GM20000 (cell line): ENCODE data around the gene TFAP2A.

ENCODE experiments used
- DNase-seq: peaks from one replicate; pipeline ENCODE4 v3.0.0; 2012; ENCODE audit warnings: low spot score
- TF ChIP-seq, protein P1 (sequence below): IDR thresholded peaks from 2 replicates; pipeline ENCODE4 v1.5.1; 2012; ENCODE audit warnings: mild to moderate bottlenecking, control low read depth; ENCODE audit errors: extremely low read depth, missing control alignments

Gene TFAP2A

DNA sequence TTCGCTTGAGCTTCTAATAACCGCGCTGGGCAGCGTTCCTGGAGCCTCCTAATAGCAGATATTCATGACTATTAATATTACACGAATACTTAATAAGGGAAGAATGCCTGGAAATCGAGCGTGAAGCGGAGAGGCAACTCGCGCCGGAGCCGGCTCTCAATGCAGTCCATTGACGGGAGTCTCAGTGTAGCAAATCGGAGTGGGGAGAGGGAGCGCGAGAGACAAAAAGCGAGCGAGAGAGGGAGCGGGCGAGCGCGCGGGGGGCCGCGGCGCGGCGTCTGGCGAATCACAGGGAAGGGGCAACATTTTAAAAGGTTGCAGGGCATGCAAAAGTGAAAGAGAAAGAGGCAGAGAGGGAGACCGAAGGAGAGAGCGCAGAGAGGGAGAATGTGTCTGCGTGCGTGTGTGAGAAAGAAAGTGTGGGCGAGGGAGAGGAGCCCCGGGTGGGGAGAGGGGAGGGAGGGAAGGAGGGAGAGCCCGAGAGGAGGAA lies 2.9 kb downstream of the TFAP2A start:
- peak; percentile 80 for DNase-seq
- TF ChIP-seq, protein P1, sequence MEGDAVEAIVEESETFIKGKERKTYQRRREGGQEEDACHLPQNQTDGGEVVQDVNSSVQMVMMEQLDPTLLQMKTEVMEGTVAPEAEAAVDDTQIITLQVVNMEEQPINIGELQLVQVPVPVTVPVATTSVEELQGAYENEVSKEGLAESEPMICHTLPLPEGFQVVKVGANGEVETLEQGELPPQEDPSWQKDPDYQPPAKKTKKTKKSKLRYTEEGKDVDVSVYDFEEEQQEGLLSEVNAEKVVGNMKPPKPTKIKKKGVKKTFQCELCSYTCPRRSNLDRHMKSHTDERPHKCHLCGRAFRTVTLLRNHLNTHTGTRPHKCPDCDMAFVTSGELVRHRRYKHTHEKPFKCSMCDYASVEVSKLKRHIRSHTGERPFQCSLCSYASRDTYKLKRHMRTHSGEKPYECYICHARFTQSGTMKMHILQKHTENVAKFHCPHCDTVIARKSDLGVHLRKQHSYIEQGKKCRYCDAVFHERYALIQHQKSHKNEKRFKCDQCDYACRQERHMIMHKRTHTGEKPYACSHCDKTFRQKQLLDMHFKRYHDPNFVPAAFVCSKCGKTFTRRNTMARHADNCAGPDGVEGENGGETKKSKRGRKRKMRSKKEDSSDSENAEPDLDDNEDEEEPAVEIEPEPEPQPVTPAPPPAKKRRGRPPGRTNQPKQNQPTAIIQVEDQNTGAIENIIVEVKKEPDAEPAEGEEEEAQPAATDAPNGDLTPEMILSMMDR = no peak

DNA sequence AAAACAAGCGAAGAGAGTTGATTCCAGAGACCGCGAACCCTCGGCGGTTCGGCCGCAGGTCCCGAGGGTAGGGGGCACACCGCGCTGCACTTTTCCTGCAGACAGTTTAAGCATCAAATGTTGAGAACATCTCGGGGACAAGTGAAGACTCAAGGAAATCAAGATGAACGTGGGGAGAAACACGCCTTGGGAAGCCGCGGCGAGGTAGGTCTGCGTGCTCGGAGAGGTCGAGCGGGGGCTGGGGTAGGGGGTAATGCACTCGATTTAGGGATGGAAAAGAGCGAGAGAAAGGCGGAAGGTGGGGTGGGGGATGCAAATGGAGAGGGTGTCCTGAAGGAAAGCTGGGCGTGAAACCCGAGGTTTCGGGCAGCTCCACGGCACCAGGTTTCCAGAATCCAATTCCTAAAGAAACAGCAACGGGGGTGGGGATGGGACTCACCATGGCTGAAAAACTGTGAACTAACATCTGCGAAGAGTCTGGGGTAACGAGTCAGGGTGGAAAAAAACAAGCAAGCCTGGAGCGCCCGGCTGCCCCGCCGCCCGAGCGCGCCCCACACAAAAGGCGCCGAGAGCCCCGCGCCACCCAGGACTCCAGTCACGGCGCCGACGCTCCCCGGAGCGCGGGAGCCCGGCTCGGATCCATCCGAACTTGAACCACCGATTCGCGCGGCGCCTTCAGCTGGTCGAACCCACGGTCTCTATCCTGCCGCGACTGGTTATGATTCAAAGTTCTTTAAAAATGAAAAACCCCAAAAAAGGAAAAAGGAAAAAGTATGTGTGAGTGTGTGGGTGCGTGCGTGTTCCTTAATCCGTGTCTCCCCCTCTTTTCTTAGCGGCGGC lies 3.5 kb downstream of the TFAP2A start:
- TF ChIP-seq, protein P1 = no peak
- DNase-seq = no peak

DNA sequence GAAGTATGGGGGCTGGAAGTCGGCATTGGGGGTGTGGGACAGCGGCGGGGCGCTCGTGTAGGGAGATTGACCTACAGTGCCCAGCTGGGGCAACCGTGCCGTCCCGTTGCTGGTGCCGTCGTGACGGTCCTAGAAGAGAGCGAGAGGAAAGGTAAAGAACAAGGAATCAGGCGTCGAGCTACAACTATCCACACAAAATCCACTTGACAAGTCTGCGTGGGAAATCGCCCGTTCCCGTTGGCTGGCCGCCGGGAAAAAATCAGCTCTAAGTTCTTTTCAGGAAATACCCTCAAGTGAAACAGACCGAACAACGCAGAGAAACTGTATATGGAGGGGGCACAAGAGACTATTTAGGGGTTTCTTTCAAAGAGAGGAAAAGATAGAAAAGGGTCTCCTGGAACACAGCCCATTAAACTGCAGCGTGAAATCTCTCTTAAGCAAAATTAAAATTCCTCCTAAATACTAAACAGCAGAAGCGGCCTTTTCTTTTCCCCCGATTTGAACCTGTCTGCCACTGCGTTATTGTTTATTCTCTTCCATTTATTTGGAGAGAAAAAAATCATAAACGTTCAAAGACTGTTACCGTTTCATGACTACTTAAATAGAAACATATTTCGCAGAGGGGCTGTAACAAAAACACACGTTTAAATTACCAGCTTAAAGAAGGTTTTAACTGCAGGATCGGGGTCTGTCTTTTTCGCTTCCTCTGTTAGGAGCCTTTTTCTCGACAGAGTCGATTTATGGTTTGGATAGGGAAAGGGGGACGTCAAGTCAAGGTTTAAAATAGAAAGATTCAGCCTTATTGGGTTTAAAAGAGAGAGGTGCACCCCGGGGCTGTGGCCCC lies 4.4 kb downstream of the TFAP2A start:
- no peak for DNase-seq
- TF ChIP-seq, protein P1 = no peak

DNA sequence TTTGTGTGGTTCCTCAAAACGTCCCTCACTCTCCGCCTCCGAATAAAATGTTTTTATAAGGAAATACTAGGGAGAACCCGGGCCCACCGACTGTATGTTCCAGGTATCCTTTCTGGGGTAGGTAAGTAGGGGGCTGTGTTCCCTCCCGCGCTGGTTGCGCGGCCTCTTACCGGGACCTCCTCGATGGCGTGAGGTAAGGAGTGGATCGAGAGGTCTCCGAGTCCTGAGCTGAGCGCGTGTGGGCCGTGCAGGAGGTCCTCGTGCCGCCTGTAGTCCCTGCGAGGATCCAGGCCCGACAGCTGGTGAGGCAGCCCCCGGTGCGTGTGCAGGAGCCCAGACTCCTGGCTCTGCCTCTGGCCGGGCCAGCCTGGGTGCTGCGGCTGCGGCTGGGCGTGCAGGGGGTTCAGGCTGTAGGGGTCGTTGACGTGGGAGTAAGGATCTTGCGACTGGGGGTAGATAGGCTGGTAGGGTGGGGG lies 5.1 kb downstream of the TFAP2A start:
- TF ChIP-seq, protein P1 = no peak
- DNase-seq = no peak

DNA sequence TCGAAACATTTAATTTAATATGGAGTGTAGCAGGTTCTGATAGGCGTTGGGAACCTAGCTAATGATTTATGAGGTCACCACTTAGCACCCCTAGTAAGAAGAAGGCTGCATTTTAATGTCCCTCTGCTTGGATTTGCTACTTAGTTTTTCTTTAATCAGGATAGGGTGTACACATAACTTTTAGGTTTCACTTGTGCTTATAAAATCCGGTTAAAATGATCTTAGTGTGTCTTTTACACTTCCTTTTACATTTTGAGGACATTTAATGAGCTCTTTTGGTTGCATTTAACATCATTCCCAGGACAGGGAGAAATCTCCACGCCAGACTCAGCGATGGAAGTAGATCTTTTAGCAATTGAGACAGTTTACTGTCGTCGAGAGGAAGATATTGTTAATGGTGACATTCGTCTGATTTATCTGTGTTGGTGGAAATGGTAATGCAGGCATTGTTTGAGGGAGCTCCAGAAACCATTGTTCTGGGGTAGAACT lies 5.6 kb downstream of the TFAP2A start:
- TF ChIP-seq, protein P1 = no peak
- DNase-seq = no peak

DNA sequence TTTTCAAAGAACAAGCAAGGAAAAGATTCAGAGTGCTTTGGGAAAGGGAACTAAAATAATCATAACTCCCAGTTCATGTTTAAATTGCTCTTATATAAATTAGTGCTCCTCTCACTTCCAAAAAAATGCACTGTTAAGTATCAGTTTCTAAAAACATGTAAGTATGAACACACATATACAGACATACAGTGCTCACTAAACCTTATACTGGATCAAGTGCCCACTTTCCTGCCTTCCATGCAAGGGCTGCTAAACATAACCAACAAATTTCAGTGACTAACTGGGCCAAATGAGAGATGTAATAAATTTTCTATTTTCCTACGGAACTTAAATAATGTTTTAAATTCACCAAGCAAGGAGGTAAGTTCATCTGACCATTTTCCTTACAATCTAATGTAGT lies 6.4 kb downstream of the TFAP2A start:
- DNase-seq = no peak
- TF ChIP-seq, protein P1 = no peak
